Transverse colon (tissue), 4 donors: ENCODE data around the gene PCBP3. TPM values are rescaled to one million over a fixed set of nuclear protein-coding genes. Genes with fewer than 3 reads are reported as not detected.

Experiments
- DNase-seq: peaks from one replicate; pipeline ENCODE4 v3.0.0-alpha.2; 2019
- H3K27ac ChIP-seq, 4 donors: fragments of 200-600 bp; sonication (generic); 2 replicates each; pipeline ENCODE4 v1.5.1; 2016 to 2018; ENCODE audit warnings: inconsistent platforms in 4 of 4
- H3K27me3 ChIP-seq: fragments of 200-600 bp; sonication (generic); 2 replicates; pipeline ENCODE4 v1.5.1; 2017; ENCODE audit warnings: inconsistent platforms
- H3K36me3 ChIP-seq, 4 donors: fragments of 200-600 bp; sonication (generic); 2 replicates each; pipeline ENCODE4 v1.5.1; 2017 to 2019; ENCODE audit warnings: inconsistent platforms in 4 of 4
- H3K4me1 ChIP-seq, 4 donors: fragments of 200-600 bp; sonication (generic); 2 replicates each; pipeline ENCODE4 v1.5.1; 2017 to 2020; ENCODE audit warnings: inconsistent platforms in 4 of 4
- H3K4me3 ChIP-seq, 4 donors: fragments of 200-600 bp; sonication (generic); 1 replicate in 1 of 4; 2 replicates in 3 of 4; pipeline versions ENCODE4 v1.5.1 to v1.6.1; 2017 to 2019; ENCODE audit warnings: inconsistent platforms in 4 of 4
- H3K9me3 ChIP-seq, 2 donors: fragments of 200-600 bp; sonication (generic); 2 replicates each; pipeline ENCODE4 v1.5.1; 2017 to 2019; ENCODE audit warnings: inconsistent platforms in 2 of 2
- CTCF ChIP-seq, 5 experiments: fragments of 200-600 bp in 3 of 5; fragments of 450-650 bp in 2 of 5; sonication (generic) in 3 of 5; IDR thresholded peaks; 1 replicate in 2 of 5; 2 replicates in 3 of 5; pipeline ENCODE4 v1.5.1; 2016 to 2017; ENCODE audit warnings: antibody characterized with exemption in 5 of 5, inconsistent platforms in 3 of 5, mild to moderate bottlenecking in 2 of 5, moderate library complexity in 1 of 5
- EP300 ChIP-seq: sonication (generic); formaldehyde crosslinking; IDR thresholded peaks from one replicate; pipeline ENCODE4 v1.6.1; 2017; ENCODE audit warnings: antibody characterized with exemption, low read depth
- POLR2A ChIP-seq: fragments of 450-650 bp; IDR thresholded peaks from one replicate; pipeline ENCODE4 v1.6.1; 2016; ENCODE audit warnings: antibody characterized with exemption, mild to moderate bottlenecking, moderate library complexity
- POLR2AphosphoS5 ChIP-seq, 3 donors: sonication (generic); formaldehyde crosslinking; IDR thresholded peaks; one replicate each; pipeline ENCODE4 v1.6.1; 2016; ENCODE audit warnings: antibody characterized with exemption in 3 of 3
- WGBS, 2 donors: methylation state at CpG; one replicate each; pipeline ENCODE4 v1.1.5; 2018; ENCODE audit warnings: low coverage in 1 of 2; 5-methylcytosine and 5-hydroxymethylcytosine counted together
- in situ Hi-C, 4 donors: fragments of 200-750 bp; cut with MboI; loops; one replicate each; pipeline versions ENCODE4 v1.15.0 to v1.15.1; 2017; ENCODE audit warnings: low sequenced_read_pairs in 3 of 4, low pct_ligation_motif_present in 1 of 4, low pct_unique_long_range_greater_than_20kb in 1 of 4
- intact Hi-C: fragments of 100-400 bp; cut with DNase I; formaldehyde crosslinking; loops from one replicate; pipeline ENCODE4 v1.15.1; 2023; ENCODE audit warnings: low total_unique reads
- total RNA-seq, 4 donors: library from RNA; depleted of rRNA; stranded (reverse); fragments of >200 nt; gene quantifications; one replicate each; pipeline ENCODE4 v1.1.0, GENCODE V29; 2016

PCBP3 gene
- total RNA-seq, 4 donors from 2014 or later, result 0.80 to 7.8 (median 5.3) TPM

DNA sequence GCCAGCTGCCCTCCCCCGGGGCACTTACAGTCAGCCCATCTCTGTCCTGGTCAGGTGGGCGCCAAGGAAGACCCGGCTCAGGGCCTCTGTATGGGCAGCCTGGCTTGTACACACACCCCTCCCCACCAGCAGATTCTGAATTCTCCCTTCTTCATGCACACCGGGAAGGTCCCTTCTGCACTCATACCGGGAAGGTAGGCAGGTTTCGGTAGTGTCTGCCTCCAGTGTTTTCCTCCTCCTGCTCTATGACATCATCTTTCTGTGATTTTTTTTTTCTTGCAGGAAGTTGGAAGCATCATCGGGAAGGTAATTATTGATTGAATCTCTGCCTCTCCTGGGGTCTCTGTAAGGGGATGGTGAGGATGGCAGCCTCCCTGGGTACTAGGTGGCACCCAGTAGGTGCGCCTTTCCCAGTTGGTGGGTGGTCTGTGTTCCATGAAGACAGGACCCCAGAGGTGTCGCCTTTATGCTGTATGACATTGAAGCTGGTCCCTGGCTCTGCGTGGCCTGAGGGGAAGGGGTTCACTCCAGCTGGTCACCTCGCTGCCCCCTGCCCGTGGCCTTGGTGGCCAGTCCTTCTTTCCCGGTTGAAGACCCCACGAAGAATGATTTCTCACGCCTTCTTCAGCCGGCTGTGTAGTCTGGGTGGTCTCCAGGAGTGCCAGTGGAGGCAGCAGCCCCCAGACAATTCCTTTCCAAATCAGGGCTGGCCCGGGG, 255.9 kb downstream of the PCBP3 start:
- TF ChIP-seq CTCF (IDR thresholded peaks at IDR 0.05) (no peak), EP300 (no peak), POLR2AphosphoS5 (IDR thresholded peaks at IDR 0.05) (no peak), POLR2A (no peak)
- DNase-seq, result no peak
- intact Hi-C loops (no loop called here), in situ Hi-C loops (loop anchor here in 1 of 4 donors (10.0 kb wide), 1 partner anchor 1025 kb away; the partner anchor contains the start of gene PTTG1IP)
- Histone ChIP-seq H3K4me3 (no peak overlapping the region), H3K4me1 (no peaks in the 10 kb centered on the region), H3K9me3 (no peaks in the 10 kb centered on the region), H3K36me3 (no peaks in the 10 kb centered on the region), H3K27me3 (no peaks in the 10 kb centered on the region), H3K27ac (no peak overlapping the region)
- 76% methylated on average over 17 of the region's 17 CpGs; no CpG with 5 or more reads in 1 of the 2 donors for WGBS, 2 donors

DNA sequence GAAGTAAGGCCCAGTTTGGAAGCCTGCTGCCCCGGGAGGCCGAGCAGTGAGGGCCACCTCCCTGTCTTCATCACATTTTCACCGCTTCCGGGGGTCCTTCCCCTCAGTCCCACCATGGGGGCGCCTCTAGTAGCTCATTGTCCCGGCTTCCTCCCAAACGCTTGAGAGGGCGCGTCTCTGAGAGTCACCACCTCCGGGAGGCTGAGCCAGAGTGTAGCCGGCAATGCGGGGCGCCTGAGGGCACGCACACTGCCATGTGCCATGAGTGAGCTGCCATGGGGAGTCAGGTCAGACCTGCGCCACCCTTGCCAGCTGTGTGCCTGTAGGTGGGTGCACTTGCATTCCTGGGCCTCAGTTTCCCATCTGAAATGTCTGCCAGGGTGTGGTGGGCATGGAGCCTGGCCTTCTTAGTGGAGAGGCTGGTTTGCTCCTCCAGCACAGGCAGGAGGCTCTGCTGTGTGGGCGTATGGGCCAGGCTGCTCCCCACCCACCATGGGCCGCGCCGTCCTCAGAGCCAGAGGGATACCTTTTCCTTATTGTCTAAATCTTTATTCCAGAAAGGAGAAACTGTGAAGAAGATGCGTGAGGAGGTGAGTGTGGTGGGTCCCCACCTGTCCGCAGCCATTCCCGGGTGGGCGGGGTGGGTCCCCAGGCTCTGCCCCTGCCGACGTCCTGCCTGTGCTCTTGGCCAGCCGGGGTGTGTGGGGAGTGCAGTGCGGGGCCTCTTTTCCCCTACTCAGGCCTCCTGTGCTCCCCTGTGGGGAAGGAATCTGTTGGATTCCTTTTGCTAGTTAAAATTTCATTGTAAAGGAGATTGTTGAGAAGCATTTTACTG, 256.7 kb downstream of the PCBP3 start:
- no peaks in the 10 kb centered on the region for H3K9me3 ChIP-seq
- DNase-seq, result no peak
- in situ Hi-C loops (no loop called here), intact Hi-C loops (no loop called here)
- no peaks in the 10 kb centered on the region for H3K36me3 ChIP-seq
- no peaks in the 10 kb centered on the region for H3K4me1 ChIP-seq
- H3K4me3 ChIP-seq, result no peak overlapping the region
- no peaks in the 10 kb centered on the region for H3K27me3 ChIP-seq
- TF ChIP-seq POLR2A, result no peak
- H3K27ac ChIP-seq, result no peak overlapping the region
- WGBS, 2 donors, result 94% methylated on average over 27 of the region's 27 CpGs; no CpG with 5 or more reads in 1 of the 2 donors

DNA sequence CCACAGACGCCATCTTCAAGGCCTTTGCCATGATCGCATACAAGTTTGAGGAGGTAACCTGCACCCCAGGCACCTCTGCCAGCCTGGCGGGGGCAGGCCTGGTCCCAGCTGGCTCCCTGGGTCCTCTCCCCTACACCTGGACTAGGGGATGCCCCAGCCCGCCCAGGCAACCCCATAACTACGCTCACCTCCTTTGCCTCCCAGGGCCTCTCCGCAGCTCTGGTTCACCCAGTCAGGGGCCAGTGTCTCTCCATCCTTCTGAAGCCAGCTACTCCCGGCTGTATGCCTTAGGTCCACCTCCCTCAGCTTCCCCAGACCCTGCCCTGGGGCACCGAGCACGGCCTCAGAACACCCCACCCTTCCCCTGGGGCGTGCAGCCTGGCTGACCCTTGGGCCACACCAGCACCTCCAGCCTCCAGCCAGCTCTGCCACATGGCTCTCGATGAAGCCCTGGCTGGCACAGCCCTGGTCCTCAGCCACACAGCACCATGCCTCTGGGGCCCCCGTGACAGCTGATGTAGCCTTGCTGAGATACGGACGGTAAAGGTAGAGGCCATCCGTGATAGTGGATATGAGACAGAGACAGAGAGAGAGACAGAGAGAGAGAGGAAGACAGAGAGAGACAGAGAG, 257.7 kb downstream of the PCBP3 start:
- in situ Hi-C loops (no loop called here), intact Hi-C loops (no loop called here)
- whole genome bisulfite sequencing, 2 donors, result 92 to 100% methylated on average over 3 to 15 of the region's 15 CpGs
- H3K27me3 ChIP-seq, result no peaks in the 10 kb centered on the region
- TF ChIP-seq EP300, result no peak
- TF ChIP-seq CTCF (IDR thresholded peaks at IDR 0.05), result no peak
- TF ChIP-seq POLR2AphosphoS5 (IDR thresholded peaks at IDR 0.05), result no peak
- TF ChIP-seq POLR2A, result no peak
- no peaks in the 10 kb centered on the region for H3K9me3 ChIP-seq
- H3K27ac ChIP-seq, result no peak overlapping the region
- no peak overlapping the region for H3K4me3 ChIP-seq
- no peaks in the 10 kb centered on the region for H3K36me3 ChIP-seq
- H3K4me1 ChIP-seq, result no peaks in the 10 kb centered on the region
- no peak for DNase-seq

DNA sequence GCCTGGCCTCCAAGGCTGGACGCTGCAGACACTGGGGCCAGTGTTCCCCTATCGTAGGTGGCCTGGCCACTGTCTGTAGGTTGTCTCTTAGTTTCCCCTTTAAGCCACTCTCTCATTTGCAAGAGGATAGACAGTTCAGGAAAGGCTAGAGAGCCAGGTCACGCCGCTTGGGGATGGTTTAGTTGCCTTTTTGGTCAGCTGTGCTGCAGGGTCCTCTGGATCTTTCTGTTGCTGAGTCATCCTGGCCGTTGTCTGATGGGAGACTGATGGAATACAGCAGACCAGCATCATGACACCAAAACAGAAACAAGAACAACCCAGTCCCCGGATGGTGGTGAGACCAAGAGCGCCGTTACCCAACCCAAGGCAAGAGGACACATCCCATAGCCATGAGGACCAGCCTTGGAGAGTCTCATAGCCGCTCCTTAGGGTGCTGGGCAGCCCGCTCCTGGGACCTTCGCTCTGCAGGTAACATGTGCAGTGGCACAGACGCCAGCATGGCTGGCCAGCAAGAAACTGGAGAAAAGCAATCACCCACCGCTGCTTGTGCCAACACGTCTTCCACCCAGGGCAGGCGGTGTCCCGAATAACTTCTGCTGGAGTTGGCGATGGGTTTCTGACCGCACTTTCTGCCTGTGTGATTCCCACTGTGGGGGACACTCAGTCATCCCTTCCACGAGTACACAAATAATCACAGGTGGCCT, 258.9 kb downstream of the PCBP3 start:
- H3K27me3 ChIP-seq, result no peaks in the 10 kb centered on the region
- 93% methylated on average over 19 of the region's 19 CpGs; no CpG with 5 or more reads in 1 of the 2 donors for WGBS, 2 donors
- H3K4me1 ChIP-seq, result no peaks in the 10 kb centered on the region
- H3K36me3 ChIP-seq, result no peaks in the 10 kb centered on the region
- intact Hi-C loops, result no loop called here
- no peak overlapping the region for H3K4me3 ChIP-seq
- no peak for TF ChIP-seq POLR2AphosphoS5 (IDR thresholded peaks at IDR 0.05)
- TF ChIP-seq POLR2A, result no peak
- no peak for TF ChIP-seq CTCF (IDR thresholded peaks at IDR 0.05)
- no peak for TF ChIP-seq EP300
- in situ Hi-C loops, result no loop called here
- H3K27ac ChIP-seq, result no peak overlapping the region
- DNase-seq, result no peak
- H3K9me3 ChIP-seq, result no peaks in the 10 kb centered on the region
